Left lung (tissue), 10 donors: ENCODE measurements around the gene TNNT2. TPM values are rescaled to one million over a fixed set of nuclear protein-coding genes. Genes with fewer than 3 reads are reported as not detected.

Experiments
- ATAC-seq: fragments of 200-7000 bp; cut with Tn5 transposase; one replicate; pipeline ENCODE4 v1.9.1; 2020; ENCODE audit warnings: moderate library complexity
- DNase-seq, 4 donors: peaks; one replicate each; pipeline ENCODE4 v3.0.0-alpha.2; 2013 to 2020
- H3K27ac ChIP-seq, 2 donors: fragments of 200-600 bp; sonication (generic) in 1 of 2; one replicate each; pipeline versions ENCODE4 v1.5.0 to v1.8.0; 2020 to 2021
- H3K27me3 ChIP-seq, 2 donors: fragments of 200-600 bp; sonication (generic) in 1 of 2; one replicate each; pipeline versions ENCODE4 v1.5.0 to v1.8.0; 2020 to 2021
- H3K36me3 ChIP-seq, 2 donors: fragments of 200-600 bp; sonication (generic) in 1 of 2; one replicate each; pipeline versions ENCODE4 v1.5.0 to v1.8.0; 2020 to 2021
- H3K4me1 ChIP-seq, 2 donors: fragments of 200-600 bp; one replicate each; pipeline ENCODE4 v1.8.0; 2021
- H3K4me3 ChIP-seq, 2 donors: fragments of 200-600 bp; sonication (generic) in 1 of 2; one replicate each; pipeline versions ENCODE4 v1.5.0 to v1.8.0; 2020 to 2021; ENCODE audit warnings: mild to moderate bottlenecking in 1 of 2
- H3K9me3 ChIP-seq, 2 donors: fragments of 200-600 bp; sonication (generic) in 1 of 2; one replicate each; pipeline versions ENCODE4 v1.5.0 to v1.8.0; 2020 to 2021
- CTCF ChIP-seq, 2 donors: fragments of 200-600 bp; sonication (generic) in 1 of 2; IDR thresholded peaks; one replicate each; pipeline versions ENCODE4 v1.5.0 to v1.8.0; 2021; ENCODE audit warnings: antibody characterized with exemption in 2 of 2
- intact Hi-C, 2 donors: fragments of 100-400 bp; cut with DNase I; formaldehyde crosslinking; loops; one replicate each; pipeline versions ENCODE4 v1.11.2 to v1.14.2; 2022
- polyA plus RNA-seq, 6 donors: library from polyadenylated mRNA; unstranded; fragments of 120-200 nt; gene quantifications; one replicate each; pipeline ENCODE4 v1.2.1, GENCODE V29; 2013; ENCODE audit not compliant: insufficient read length in 6 of 6
- total RNA-seq, 2 donors: library from RNA; stranded (reverse); fragmentation: NEBNext Ultra II Directional; extraction: Animal tissue kit (Norgen Biotek cat#: 25700); gene quantifications; one replicate each; pipeline ENCODE4 v1.2.1, GENCODE V29; 2021
- donor health status: DM: no; HTN: yes; CAD: no.
- donor health status: DM: no; HTN: no; CAD: no.

Gene TNNT2
- total and polyA plus RNA-seq, 8 donors: 3.2 to 6.5 (median 5.1) TPM

DNA sequence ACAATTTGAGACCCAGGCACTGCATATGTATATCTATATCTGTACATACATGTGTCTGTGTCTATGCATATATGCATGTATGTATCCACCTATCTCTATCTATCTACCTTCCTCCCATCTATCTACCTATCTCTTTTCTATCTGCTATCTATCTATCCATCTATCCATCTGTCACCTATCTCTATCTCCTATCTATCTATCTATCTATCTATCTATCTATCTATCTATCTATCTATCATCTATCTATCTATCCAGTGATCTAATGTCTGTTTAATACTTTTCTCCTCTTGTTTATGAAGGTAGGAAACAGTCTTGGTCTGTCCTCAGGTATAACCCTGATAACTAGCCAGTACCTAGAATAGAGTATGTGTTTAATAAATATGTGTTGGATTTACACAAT lies 25.9 kb downstream of the TNNT2 start:
- DNase-seq (no peak), ATAC-seq (no peak)
- Histone ChIP-seq H3K4me1 (no peaks in the 10 kb centered on the region), H3K36me3 (no peaks in the 10 kb centered on the region), H3K4me3 (no peak overlapping the region), H3K27ac (no peak overlapping the region), H3K9me3 (no peaks in the 10 kb centered on the region), H3K27me3 (peaks cover 0 to 12% of the 10 kb centered on the region in 2 donors)
- intact Hi-C loops: loop anchor here in 1 of 2 donors (10.0 kb wide), 1 partner anchor 97 kb away; no protein-coding TSS in a partner anchor
- TF ChIP-seq CTCF (IDR thresholded peaks at IDR 0.05): no peak

GRCh38 chr1:201350884-201351283 lies 26.6 kb downstream of the TNNT2 start:
- Histone ChIP-seq H3K27me3 (peaks cover 0 to 12% of the 10 kb centered on the region in 2 donors), H3K27ac (no peak overlapping the region), H3K36me3 (no peaks in the 10 kb centered on the region), H3K4me1 (no peaks in the 10 kb centered on the region), H3K9me3 (no peaks in the 10 kb centered on the region), H3K4me3 (no peak overlapping the region)
- intact Hi-C loops: loop anchor here in 1 of 2 donors (10.0 kb wide), 1 partner anchor 96 kb away; no protein-coding TSS in a partner anchor
- no peak for TF ChIP-seq CTCF (IDR thresholded peaks at IDR 0.05)
- ATAC-seq (no peak), DNase-seq (no peak)

GRCh38 chr1:201350361-201350725 lies 27.1 kb downstream of the TNNT2 start:
- TF ChIP-seq CTCF (IDR thresholded peaks at IDR 0.05): no peak
- intact Hi-C loops: loop anchor here in 1 of 2 donors (10.0 kb wide), 1 partner anchor 96 kb away; no protein-coding TSS in a partner anchor
- H3K4me1 ChIP-seq: no peaks in the 10 kb centered on the region
- no peak overlapping the region for H3K4me3 ChIP-seq
- H3K27ac ChIP-seq: no peak overlapping the region
- no peak for DNase-seq
- no peak for ATAC-seq
- no peaks in the 10 kb centered on the region for H3K36me3 ChIP-seq
- peaks cover 0 to 12% of the 10 kb centered on the region in 2 donors for H3K27me3 ChIP-seq
- no peaks in the 10 kb centered on the region for H3K9me3 ChIP-seq

DNA sequence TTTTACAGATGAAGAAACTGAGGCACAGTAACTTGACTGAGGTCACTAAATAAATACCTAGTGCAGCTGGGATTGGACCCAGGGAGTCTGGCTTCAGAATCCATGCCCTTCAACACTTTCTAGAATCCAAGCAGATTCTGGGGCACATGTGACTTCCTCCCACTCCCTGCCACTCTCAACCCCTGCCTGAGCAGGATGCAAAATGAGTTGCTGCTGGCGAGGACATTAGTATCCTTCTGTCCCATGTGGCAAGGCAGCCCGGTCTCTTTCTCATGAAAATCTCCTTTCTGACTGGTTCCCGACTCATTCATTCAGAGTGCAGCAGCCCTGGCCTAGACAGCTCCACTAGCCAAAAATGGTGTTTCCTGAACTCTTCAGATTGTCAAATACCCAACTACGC lies 28.4 kb downstream of the TNNT2 start:
- DNase-seq (no peak), ATAC-seq (no peak)
- no peaks in the 10 kb centered on the region for H3K4me1 ChIP-seq
- peaks cover 0 to 12% of the 10 kb centered on the region in 2 donors for H3K27me3 ChIP-seq
- no peak overlapping the region for H3K27ac ChIP-seq
- H3K36me3 ChIP-seq: no peaks in the 10 kb centered on the region
- no peak for TF ChIP-seq CTCF (IDR thresholded peaks at IDR 0.05)
- intact Hi-C loops: no loop called here
- no peaks in the 10 kb centered on the region for H3K9me3 ChIP-seq
- H3K4me3 ChIP-seq: no peak overlapping the region

DNA sequence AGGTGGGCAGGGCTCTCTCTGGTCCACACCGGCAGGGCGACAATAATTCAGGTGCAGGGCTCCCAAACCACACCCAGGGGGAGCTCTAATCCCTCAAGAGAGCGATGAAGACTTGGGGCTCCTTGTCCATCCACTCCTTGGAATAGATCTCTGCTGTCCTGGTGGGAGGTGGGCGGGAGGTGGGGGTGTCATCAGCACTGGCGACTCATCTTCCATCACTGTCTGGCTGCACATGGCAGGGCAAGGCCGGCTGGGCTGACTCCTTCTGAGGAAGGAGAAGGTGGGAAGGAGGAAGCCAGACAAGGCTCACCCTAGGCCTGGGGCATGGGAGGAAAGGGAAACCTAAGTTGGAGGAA lies 29.3 kb downstream of the TNNT2 start:
- ATAC-seq (peak; percentile 82), DNase-seq (peak in 1 of 4 donors; percentile 33)
- no peak overlapping the region for H3K4me3 ChIP-seq
- no peak overlapping the region for H3K27ac ChIP-seq
- no peaks in the 10 kb centered on the region for H3K36me3 ChIP-seq
- no peaks in the 10 kb centered on the region for H3K9me3 ChIP-seq
- peak; percentile 27 to 44 for TF ChIP-seq CTCF (IDR thresholded peaks at IDR 0.05)
- intact Hi-C loops: no loop called here
- H3K4me1 ChIP-seq: no peaks in the 10 kb centered on the region
- H3K27me3 ChIP-seq: peaks cover 0 to 12% of the 10 kb centered on the region in 2 donors
